Measurements from ENCODE around the gene PROM1.

DNA sequence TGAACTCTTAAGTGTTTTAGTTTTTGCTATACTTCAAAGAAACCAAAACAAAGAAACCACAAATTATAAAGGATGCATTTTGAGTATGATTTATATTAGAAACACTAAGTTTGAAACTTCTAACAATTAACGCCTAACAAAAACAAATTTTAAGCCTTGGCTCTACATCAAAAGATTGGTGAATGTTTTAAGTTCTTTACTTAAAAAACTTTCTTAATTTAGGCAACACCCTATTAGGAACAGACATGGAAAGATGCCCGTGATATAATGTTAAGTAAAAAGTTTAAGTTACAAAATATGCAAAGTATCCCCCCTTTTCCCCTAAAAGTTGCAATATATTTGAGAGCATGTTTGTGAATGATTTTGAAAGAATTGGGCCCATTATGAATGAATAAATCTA is 21.2 kb downstream of the PROM1 start:
- TF ChIP-seq ZNF792 (tag by site-specific recombination; IDR thresholded peaks at IDR 0.05) = no peak
- no peak for TF ChIP-seq ZNF24 (tag by site-specific recombination; IDR thresholded peaks at IDR 0.05)
- TF ChIP-seq, protein P1, sequence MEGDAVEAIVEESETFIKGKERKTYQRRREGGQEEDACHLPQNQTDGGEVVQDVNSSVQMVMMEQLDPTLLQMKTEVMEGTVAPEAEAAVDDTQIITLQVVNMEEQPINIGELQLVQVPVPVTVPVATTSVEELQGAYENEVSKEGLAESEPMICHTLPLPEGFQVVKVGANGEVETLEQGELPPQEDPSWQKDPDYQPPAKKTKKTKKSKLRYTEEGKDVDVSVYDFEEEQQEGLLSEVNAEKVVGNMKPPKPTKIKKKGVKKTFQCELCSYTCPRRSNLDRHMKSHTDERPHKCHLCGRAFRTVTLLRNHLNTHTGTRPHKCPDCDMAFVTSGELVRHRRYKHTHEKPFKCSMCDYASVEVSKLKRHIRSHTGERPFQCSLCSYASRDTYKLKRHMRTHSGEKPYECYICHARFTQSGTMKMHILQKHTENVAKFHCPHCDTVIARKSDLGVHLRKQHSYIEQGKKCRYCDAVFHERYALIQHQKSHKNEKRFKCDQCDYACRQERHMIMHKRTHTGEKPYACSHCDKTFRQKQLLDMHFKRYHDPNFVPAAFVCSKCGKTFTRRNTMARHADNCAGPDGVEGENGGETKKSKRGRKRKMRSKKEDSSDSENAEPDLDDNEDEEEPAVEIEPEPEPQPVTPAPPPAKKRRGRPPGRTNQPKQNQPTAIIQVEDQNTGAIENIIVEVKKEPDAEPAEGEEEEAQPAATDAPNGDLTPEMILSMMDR (tag by site-specific recombination; IDR thresholded peaks at IDR 0.05) = no peak
- TF ChIP-seq GLI2 (tag by site-specific recombination; IDR thresholded peaks at IDR 0.05; ENCODE audit: borderline replicate concordance, low read depth) = no peak
- TF ChIP-seq RBAK (tag by site-specific recombination; IDR thresholded peaks at IDR 0.05) = no peak
- no peak for TF ChIP-seq SP7 (tag by site-specific recombination; IDR thresholded peaks at IDR 0.05)
- TF ChIP-seq MZF1 (tag by site-specific recombination; IDR thresholded peaks at IDR 0.05; ENCODE audit: borderline replicate concordance) = no peak
- TF ChIP-seq ZNF664 (tag by site-specific recombination; IDR thresholded peaks at IDR 0.05) = no peak
